Neural cell (in vitro differentiated cells): Measurements from ENCODE around the gene BMP15. TPM values are rescaled to one million over a fixed set of nuclear protein-coding genes. Genes with fewer than 3 reads are reported as not detected.

ENCODE experiments used
- H2AFZ ChIP-seq: fragments of 200-600, 300-800 bp; sonication (generic), shearing (Covaris generic); 2 replicates; pipeline ENCODE4 v1.6.0; 2014; ENCODE audit warnings: low read depth, mild to moderate bottlenecking, antibody characterized with exemption, low read length, moderate library complexity
- H3F3A ChIP-seq: fragments of 200-600 bp; shearing (Covaris generic); 2 replicates; pipeline ENCODE4 v1.6.1; 2016; ENCODE audit warnings: mild to moderate bottlenecking, moderate library complexity, mixed read lengths, antibody characterized with exemption, low read length; ENCODE audit not compliant: insufficient read depth, poor library complexity, severe bottlenecking
- H3K27ac ChIP-seq: fragments of 200-600, 300-800 bp; sonication (generic), shearing (Covaris generic); 2 replicates; pipeline ENCODE4 v1.5.1; 2014; ENCODE audit warnings: mild to moderate bottlenecking, low read length, moderate library complexity
- H3K27me3 ChIP-seq: fragments of 300-800, 200-600 bp; sonication (generic), shearing (Covaris generic); 2 replicates; pipeline ENCODE4 v1.6.0; 2014; ENCODE audit warnings: mild to moderate bottlenecking, low read depth, low read length, moderate library complexity; ENCODE audit not compliant: insufficient read depth
- H3K36me3 ChIP-seq: fragments of 300-800, 200-600 bp; sonication (generic), shearing (Covaris generic); 2 replicates; pipeline ENCODE4 v1.5.1; 2014; ENCODE audit warnings: mild to moderate bottlenecking, antibody characterized with exemption, low read length, moderate library complexity; ENCODE audit not compliant: insufficient read depth
- H3K4me2 ChIP-seq: fragments of 300-800, 200-600 bp; sonication (generic), shearing (Covaris generic); 2 replicates; pipeline ENCODE4 v1.6.0; 2014; ENCODE audit warnings: mild to moderate bottlenecking, low read length
- H3K4me3 ChIP-seq: fragments of 300-800, 200-600 bp; sonication (generic), shearing (Covaris generic); 2 replicates; pipeline ENCODE4 v1.5.1; 2014; ENCODE audit warnings: mild to moderate bottlenecking, low read length, moderate library complexity
- H3K79me2 ChIP-seq: fragments of 200-600 bp; shearing (Covaris generic); replicated peaks from 2 replicates; pipeline ENCODE4 v1.6.0; 2014; ENCODE audit warnings: mild to moderate bottlenecking, low read length, moderate library complexity; ENCODE audit not compliant: insufficient read depth
- H3K9ac ChIP-seq: fragments of 300-800, 200-600 bp; sonication (generic), shearing (Covaris generic); 2 replicates; pipeline ENCODE4 v1.6.1; 2016; ENCODE audit warnings: mild to moderate bottlenecking, low read length, mixed read lengths
- H3K9me2 ChIP-seq: fragments of 200-600 bp; shearing (Covaris generic); 2 replicates; pipeline ENCODE4 v1.6.1; 2016; ENCODE audit warnings: mild to moderate bottlenecking, low read length, mixed read lengths; ENCODE audit not compliant: insufficient read depth
- H3K9me3 ChIP-seq: fragments of 200-600, 300-800 bp; sonication (generic), shearing (Covaris generic); 2 replicates; pipeline ENCODE4 v1.6.1; 2016; ENCODE audit warnings: mild to moderate bottlenecking, mixed run types, low read length, moderate library complexity, mixed read lengths
- H4K20me1 ChIP-seq: fragments of 200-600 bp; shearing (Covaris generic); 2 replicates; pipeline ENCODE4 v1.6.1; 2016; ENCODE audit warnings: mild to moderate bottlenecking, mixed run types; ENCODE audit not compliant: insufficient read depth
- EP300 ChIP-seq: fragments of 450-650 bp; conservative IDR thresholded peaks from 2 replicates; pipeline ENCODE4 v1.6.1; 2014; ENCODE audit warnings: antibody characterized with exemption, mild to moderate bottlenecking, moderate library complexity; ENCODE audit not compliant: poor library complexity, severe bottlenecking
- EZH2 ChIP-seq: fragments of 200-600, 300-800 bp; shearing (Covaris generic), sonication (generic); IDR thresholded peaks from 2 replicates; pipeline ENCODE4 v1.6.1; 2014; ENCODE audit warnings: antibody characterized with exemption, low read length, borderline replicate concordance, mild to moderate bottlenecking; ENCODE audit not compliant: insufficient read depth, poor library complexity, severe bottlenecking
- MXI1 ChIP-seq: fragments of 450-650 bp; conservative IDR thresholded peaks from 2 replicates; pipeline ENCODE4 v1.6.1; 2014; ENCODE audit warnings: antibody characterized with exemption, mild to moderate bottlenecking; ENCODE audit not compliant: poor library complexity, severe bottlenecking
- POLR2AphosphoS5 ChIP-seq: IDR thresholded peaks from 2 replicates; pipeline ENCODE4 v1.6.1; 2012
- RAD21 ChIP-seq: fragments of 450-650 bp; conservative IDR thresholded peaks from 2 replicates; pipeline ENCODE4 v1.6.1; 2014; ENCODE audit warnings: antibody characterized with exemption, mild to moderate bottlenecking, moderate library complexity
- SMC3 ChIP-seq: fragments of 450-650 bp; conservative IDR thresholded peaks from 2 replicates; pipeline ENCODE4 v1.6.1; 2014; ENCODE audit warnings: antibody characterized with exemption, mild to moderate bottlenecking, moderate library complexity; ENCODE audit not compliant: poor library complexity
- TAF1 ChIP-seq: IDR thresholded peaks from 2 replicates; pipeline ENCODE4 v1.6.1; 2012; ENCODE audit warnings: low read depth
- polyA plus RNA-seq: library from polyadenylated mRNA; depleted of rRNA; stranded (reverse); fragments of >200 nt; gene quantifications from 2 replicates; pipeline ENCODE4 v1.2.3, GENCODE V29; 2014
- TF ChIP-seq, protein P1 (sequence below): IDR thresholded peaks from 2 replicates; pipeline ENCODE4 v1.6.1; 2012; ENCODE audit warnings: borderline replicate concordance
- TF ChIP-seq, protein P2 (sequence below): fragments of 450-650 bp; IDR thresholded peaks from 2 replicates; pipeline ENCODE4 v1.5.1; 2014; ENCODE audit warnings: antibody characterized with exemption, mild to moderate bottlenecking, moderate library complexity; ENCODE audit not compliant: poor library complexity, severe bottlenecking

BMP15 gene
- polyA plus RNA-seq, 1 donor from 2014 or later, result not detected

DNA sequence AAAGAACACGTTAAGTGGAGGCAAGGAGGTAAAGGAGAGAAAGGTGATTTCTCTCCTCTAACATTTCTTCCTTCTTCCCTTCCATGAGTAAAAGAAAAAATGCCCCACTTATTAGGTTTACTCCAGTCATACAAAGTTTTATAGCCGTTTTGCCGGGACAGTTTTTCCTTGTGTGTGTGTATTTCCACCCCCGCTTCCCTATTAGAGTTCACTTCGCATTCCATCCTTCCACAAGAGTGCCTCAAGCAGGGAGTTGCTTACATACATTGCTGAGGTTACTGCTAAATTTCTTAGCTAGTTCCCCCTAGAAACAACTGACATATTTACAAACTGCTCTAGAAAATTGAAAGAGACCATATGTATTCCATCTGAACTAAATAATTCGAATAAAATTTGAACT lies 45.2 kb upstream of the BMP15 start:
- TF ChIP-seq, protein P1, sequence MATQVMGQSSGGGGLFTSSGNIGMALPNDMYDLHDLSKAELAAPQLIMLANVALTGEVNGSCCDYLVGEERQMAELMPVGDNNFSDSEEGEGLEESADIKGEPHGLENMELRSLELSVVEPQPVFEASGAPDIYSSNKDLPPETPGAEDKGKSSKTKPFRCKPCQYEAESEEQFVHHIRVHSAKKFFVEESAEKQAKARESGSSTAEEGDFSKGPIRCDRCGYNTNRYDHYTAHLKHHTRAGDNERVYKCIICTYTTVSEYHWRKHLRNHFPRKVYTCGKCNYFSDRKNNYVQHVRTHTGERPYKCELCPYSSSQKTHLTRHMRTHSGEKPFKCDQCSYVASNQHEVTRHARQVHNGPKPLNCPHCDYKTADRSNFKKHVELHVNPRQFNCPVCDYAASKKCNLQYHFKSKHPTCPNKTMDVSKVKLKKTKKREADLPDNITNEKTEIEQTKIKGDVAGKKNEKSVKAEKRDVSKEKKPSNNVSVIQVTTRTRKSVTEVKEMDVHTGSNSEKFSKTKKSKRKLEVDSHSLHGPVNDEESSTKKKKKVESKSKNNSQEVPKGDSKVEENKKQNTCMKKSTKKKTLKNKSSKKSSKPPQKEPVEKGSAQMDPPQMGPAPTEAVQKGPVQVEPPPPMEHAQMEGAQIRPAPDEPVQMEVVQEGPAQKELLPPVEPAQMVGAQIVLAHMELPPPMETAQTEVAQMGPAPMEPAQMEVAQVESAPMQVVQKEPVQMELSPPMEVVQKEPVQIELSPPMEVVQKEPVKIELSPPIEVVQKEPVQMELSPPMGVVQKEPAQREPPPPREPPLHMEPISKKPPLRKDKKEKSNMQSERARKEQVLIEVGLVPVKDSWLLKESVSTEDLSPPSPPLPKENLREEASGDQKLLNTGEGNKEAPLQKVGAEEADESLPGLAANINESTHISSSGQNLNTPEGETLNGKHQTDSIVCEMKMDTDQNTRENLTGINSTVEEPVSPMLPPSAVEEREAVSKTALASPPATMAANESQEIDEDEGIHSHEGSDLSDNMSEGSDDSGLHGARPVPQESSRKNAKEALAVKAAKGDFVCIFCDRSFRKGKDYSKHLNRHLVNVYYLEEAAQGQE, result no peak
- TF ChIP-seq EZH2, result no peak
- TF ChIP-seq MXI1, result no peak
- no peak for TF ChIP-seq RAD21
- TF ChIP-seq EP300, result no peak
- no peak for TF ChIP-seq SMC3
- TF ChIP-seq, protein P2, sequence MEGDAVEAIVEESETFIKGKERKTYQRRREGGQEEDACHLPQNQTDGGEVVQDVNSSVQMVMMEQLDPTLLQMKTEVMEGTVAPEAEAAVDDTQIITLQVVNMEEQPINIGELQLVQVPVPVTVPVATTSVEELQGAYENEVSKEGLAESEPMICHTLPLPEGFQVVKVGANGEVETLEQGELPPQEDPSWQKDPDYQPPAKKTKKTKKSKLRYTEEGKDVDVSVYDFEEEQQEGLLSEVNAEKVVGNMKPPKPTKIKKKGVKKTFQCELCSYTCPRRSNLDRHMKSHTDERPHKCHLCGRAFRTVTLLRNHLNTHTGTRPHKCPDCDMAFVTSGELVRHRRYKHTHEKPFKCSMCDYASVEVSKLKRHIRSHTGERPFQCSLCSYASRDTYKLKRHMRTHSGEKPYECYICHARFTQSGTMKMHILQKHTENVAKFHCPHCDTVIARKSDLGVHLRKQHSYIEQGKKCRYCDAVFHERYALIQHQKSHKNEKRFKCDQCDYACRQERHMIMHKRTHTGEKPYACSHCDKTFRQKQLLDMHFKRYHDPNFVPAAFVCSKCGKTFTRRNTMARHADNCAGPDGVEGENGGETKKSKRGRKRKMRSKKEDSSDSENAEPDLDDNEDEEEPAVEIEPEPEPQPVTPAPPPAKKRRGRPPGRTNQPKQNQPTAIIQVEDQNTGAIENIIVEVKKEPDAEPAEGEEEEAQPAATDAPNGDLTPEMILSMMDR, result no peak
- no peak for TF ChIP-seq POLR2AphosphoS5
- TF ChIP-seq TAF1, result no peak
- no peaks in the 10 kb centered on the region for H3K27me3 ChIP-seq
- H3K9ac ChIP-seq, result no peak overlapping the region
- H3K4me3 ChIP-seq, result no peak overlapping the region
- H3K27ac ChIP-seq, result no peak overlapping the region
- no peaks in the 10 kb centered on the region for H4K20me1 ChIP-seq
- no peaks in the 10 kb centered on the region for H3F3A ChIP-seq
- no peaks in the 10 kb centered on the region for H3K79me2 ChIP-seq
- no peak overlapping the region for H2AFZ ChIP-seq
- no peaks in the 10 kb centered on the region for H3K9me2 ChIP-seq
- H3K4me2 ChIP-seq, result no peak overlapping the region
- no peaks in the 10 kb centered on the region for H3K36me3 ChIP-seq
- H3K9me3 ChIP-seq, result no peaks in the 10 kb centered on the region

DNA sequence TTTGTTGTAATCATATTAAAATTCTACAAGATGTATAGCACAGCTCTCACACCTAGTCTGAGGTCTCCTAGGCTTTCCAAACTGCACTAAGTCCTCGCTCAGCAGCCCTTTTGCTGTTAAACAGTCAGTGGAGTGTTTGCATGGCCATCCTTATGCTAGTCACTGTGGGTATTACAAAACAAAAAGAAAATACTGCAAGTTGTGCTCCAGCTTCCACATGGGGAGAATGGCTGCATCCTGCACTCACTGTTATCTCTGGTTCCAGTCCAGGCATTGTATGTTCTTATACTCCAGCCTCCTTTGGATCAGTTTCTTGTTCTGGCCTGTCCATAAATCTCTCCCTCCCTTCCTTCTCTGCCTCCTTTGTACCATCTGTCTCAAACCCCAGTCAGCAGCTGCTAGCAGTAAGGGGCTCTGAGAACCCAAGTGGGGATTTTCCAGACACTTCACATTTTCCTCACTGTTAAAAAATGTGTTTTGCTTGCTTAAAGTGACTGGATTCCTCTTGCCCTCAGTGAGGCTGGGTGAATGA lies 38.5 kb upstream of the BMP15 start:
- no peaks in the 10 kb centered on the region for H3K9me2 ChIP-seq
- no peak overlapping the region for H3K4me2 ChIP-seq
- no peaks in the 10 kb centered on the region for H3F3A ChIP-seq
- no peak for TF ChIP-seq POLR2AphosphoS5
- TF ChIP-seq RAD21, result no peak
- no peak for TF ChIP-seq TAF1
- TF ChIP-seq EP300, result no peak
- TF ChIP-seq, protein P1, result no peak
- TF ChIP-seq, protein P2, result no peak
- TF ChIP-seq MXI1, result no peak
- TF ChIP-seq SMC3, result no peak
- no peak overlapping the region for H3K27ac ChIP-seq
- H3K4me3 ChIP-seq, result no peak overlapping the region
- H3K79me2 ChIP-seq, result no peaks in the 10 kb centered on the region
- no peak overlapping the region for H2AFZ ChIP-seq
- no peak overlapping the region for H3K9ac ChIP-seq
- H4K20me1 ChIP-seq, result no peaks in the 10 kb centered on the region
- H3K36me3 ChIP-seq, result no peaks in the 10 kb centered on the region
- no peaks in the 10 kb centered on the region for H3K9me3 ChIP-seq
- H3K27me3 ChIP-seq, result no peaks in the 10 kb centered on the region
